Tibial nerve (tissue), 4 donors: ENCODE data around the gene CHRNA4. TPM values are rescaled to one million over a fixed set of nuclear protein-coding genes. Genes with fewer than 3 reads are reported as not detected.

Source experiments
- DNase-seq, 2 donors: peaks; one replicate each; pipeline ENCODE4 v3.0.0-alpha.2; 2019; ENCODE audit warnings: low spot score in 2 of 2
- H3K27ac ChIP-seq, 4 donors: fragments of 200-600 bp; sonication (generic) in 3 of 4; one replicate each; pipeline ENCODE4 v1.5.1; 2017 to 2019; ENCODE audit warnings: mild to moderate bottlenecking in 1 of 4
- H3K27me3 ChIP-seq, 2 donors: fragments of 200-600 bp; sonication (generic) in 1 of 2; one replicate each; pipeline versions ENCODE4 v1.5.1 to v1.6.0; 2017 to 2019
- H3K36me3 ChIP-seq, 3 donors: fragments of 200-600 bp; sonication (generic); one replicate each; pipeline ENCODE4 v1.5.1; 2018 to 2019
- H3K4me1 ChIP-seq, 4 donors: fragments of 200-600 bp; sonication (generic) in 3 of 4; one replicate each; pipeline ENCODE4 v1.5.1; 2017 to 2019
- H3K4me3 ChIP-seq, 4 donors: fragments of 200-600 bp; sonication (generic) in 3 of 4; one replicate each; pipeline ENCODE4 v1.5.1; 2017 to 2019; ENCODE audit warnings: mild to moderate bottlenecking in 1 of 4, moderate library complexity in 1 of 4
- H3K9me3 ChIP-seq, 4 donors: fragments of 200-600 bp; sonication (generic) in 3 of 4; one replicate each; pipeline ENCODE4 v1.5.1; 2017 to 2019
- EP300 ChIP-seq, 2 donors: sonication (generic); formaldehyde crosslinking; IDR thresholded peaks; one replicate each; pipeline ENCODE4 v1.6.1; 2017; ENCODE audit warnings: antibody characterized with exemption in 2 of 2, mild to moderate bottlenecking in 1 of 2
- POLR2A ChIP-seq, 2 donors: fragments of 450-650 bp; IDR thresholded peaks; one replicate each; pipeline ENCODE4 v1.6.1; 2017; ENCODE audit warnings: antibody characterized with exemption in 2 of 2, mild to moderate bottlenecking in 2 of 2, moderate library complexity in 2 of 2
- WGBS, 2 donors: methylation state at CpG; one replicate each; pipeline ENCODE4 v1.1.5; 2018; 5-methylcytosine and 5-hydroxymethylcytosine counted together
- total RNA-seq, 4 donors: library from RNA; depleted of rRNA; stranded (reverse); fragments of >200 nt; gene quantifications; one replicate each; pipeline ENCODE4 v1.1.0, GENCODE V29; 2016
- TF ChIP-seq, protein P1 (sequence below), 5 experiments: fragments of 200-600 bp in 3 of 5; fragments of 450-650 bp in 2 of 5; sonication (generic) in 3 of 5; IDR thresholded peaks; one replicate each; pipeline ENCODE4 v1.5.1; 2016 to 2019; ENCODE audit warnings: antibody characterized with exemption in 5 of 5, mild to moderate bottlenecking in 3 of 5, moderate library complexity in 2 of 5

Gene CHRNA4
- total RNA-seq, 4 donors from 2014 or later = 0.20 to 1.5 TPM; not detected in 2

DNA sequence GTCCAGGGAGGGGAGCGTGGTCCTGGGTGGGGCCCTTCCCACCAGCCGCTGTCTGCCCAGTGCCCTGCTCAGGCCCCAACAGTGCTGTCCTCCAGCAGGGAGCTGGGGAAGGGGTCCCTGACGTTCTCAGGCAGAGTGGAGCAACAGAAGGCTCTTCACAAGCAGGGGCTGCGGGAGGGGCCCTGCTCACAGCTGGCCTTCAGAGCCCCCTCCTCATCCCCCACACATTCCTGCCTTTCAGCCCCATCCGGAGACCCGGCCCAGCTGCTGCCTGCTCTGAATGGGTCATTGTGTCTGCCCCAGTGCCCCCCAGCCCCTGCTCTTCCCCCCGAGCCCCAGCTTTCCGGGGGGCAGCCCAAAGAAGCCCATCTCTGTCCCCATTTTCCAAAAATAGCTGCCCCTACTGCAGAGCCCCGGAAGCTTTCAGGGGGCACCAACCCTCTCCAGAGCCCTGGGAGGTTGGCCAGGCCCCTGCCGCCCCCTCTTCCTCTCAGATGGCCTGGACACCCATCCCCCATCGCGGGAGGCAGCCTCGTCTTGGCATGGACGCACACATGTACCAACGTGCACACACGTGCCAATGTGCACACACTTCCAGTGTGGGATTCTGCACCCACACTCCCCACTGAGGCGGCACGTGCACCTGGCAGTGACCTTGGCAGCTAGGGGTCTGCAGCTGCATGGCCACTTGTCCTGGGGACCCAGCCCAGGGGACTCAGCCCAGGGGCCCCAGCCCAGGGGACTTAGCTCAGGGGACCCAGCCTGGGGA, 64.4 kb downstream of the CHRNA4 start:
- Histone ChIP-seq H3K4me1 (peaks cover 0 to 17% (median 0%) of the 10 kb centered on the region in 4 donors), H3K9me3 (peaks cover 0 to 9% (median 3%) of the 10 kb centered on the region in 4 donors), H3K27me3 (peaks cover 0 to 74% of the 10 kb centered on the region in 2 donors), H3K4me3 (no peak overlapping the region), H3K36me3 (no peaks in the 10 kb centered on the region), H3K27ac (no peak overlapping the region)
- DNase-seq = no peak
- TF ChIP-seq POLR2A (IDR thresholded peaks at IDR 0.05) (no peak), EP300 (IDR thresholded peaks at IDR 0.05) (no peak)
- TF ChIP-seq, protein P1, sequence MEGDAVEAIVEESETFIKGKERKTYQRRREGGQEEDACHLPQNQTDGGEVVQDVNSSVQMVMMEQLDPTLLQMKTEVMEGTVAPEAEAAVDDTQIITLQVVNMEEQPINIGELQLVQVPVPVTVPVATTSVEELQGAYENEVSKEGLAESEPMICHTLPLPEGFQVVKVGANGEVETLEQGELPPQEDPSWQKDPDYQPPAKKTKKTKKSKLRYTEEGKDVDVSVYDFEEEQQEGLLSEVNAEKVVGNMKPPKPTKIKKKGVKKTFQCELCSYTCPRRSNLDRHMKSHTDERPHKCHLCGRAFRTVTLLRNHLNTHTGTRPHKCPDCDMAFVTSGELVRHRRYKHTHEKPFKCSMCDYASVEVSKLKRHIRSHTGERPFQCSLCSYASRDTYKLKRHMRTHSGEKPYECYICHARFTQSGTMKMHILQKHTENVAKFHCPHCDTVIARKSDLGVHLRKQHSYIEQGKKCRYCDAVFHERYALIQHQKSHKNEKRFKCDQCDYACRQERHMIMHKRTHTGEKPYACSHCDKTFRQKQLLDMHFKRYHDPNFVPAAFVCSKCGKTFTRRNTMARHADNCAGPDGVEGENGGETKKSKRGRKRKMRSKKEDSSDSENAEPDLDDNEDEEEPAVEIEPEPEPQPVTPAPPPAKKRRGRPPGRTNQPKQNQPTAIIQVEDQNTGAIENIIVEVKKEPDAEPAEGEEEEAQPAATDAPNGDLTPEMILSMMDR (IDR thresholded peaks at IDR 0.05) = no peak
- 26 to 30% methylated on average over 15 to 18 of the region's 18 CpGs for WGBS, 2 donors

DNA sequence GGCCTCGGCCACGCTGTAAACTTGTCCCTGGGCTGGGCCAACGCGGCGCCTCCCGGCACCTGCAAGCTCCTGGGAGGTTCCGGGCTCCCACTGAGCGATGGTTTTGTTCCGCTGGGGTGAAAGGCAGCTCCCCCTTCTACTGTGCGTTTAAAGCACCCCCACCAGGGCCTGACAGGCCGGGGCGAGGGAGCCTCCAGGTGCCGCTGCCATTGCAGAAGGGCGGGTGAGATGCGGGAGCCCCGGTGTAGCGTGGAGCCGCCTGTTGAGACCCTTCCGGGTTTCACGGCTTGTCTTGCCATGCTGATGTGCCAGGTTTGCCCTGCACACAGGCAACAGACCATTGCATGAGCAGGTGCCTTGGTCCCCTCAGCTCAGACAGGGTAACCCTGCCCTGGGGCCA, 65.3 kb downstream of the CHRNA4 start:
- Histone ChIP-seq H3K9me3 (peaks cover 0 to 2% (median under 1%) of the 10 kb centered on the region in 4 donors), H3K27me3 (peaks cover 0 to 74% of the 10 kb centered on the region in 2 donors), H3K27ac (no peak overlapping the region), H3K36me3 (no peaks in the 10 kb centered on the region), H3K4me3 (no peak overlapping the region), H3K4me1 (peaks cover 0 to 22% (median 0%) of the 10 kb centered on the region in 4 donors)
- DNase-seq = no peak
- no peak for TF ChIP-seq POLR2A (IDR thresholded peaks at IDR 0.05)
- no peak for TF ChIP-seq EP300 (IDR thresholded peaks at IDR 0.05)
- TF ChIP-seq, protein P1 (IDR thresholded peaks at IDR 0.05) = no peak
- 43 to 56% methylated on average over 7 to 15 of the region's 20 CpGs for WGBS, 2 donors

DNA sequence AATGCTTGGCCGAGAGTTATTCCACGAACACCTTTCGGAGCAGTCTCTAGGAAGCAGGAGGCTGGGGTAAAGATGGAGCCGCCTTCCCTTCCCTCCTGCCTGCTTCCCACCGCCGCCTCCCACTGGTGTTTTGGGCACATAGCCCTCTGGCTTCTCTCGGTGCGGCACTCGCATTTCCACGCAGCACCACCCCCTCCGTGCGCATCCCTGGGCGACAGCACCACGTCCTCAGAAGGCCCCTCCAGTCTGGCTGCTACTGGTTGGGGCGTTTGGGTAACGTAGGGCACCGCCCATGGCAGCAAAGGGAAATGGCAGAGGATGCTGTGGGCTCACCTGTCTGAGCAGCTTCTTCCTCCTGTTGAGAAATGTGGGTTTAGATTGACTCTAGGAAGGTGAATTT, 65.7 kb downstream of the CHRNA4 start:
- no peaks in the 10 kb centered on the region for H3K36me3 ChIP-seq
- no peak overlapping the region for H3K27ac ChIP-seq
- H3K4me1 ChIP-seq = peaks cover 0 to 26% (median 0%) of the 10 kb centered on the region in 4 donors
- peaks cover 0 to 72% of the 10 kb centered on the region in 2 donors for H3K27me3 ChIP-seq
- H3K9me3 ChIP-seq = peaks cover 0 to 2% (median 0%) of the 10 kb centered on the region in 4 donors
- TF ChIP-seq, protein P1 (IDR thresholded peaks at IDR 0.05) = no peak
- TF ChIP-seq POLR2A (IDR thresholded peaks at IDR 0.05) (no peak), EP300 (IDR thresholded peaks at IDR 0.05) (no peak)
- no peak overlapping the region for H3K4me3 ChIP-seq
- 32 to 41% methylated on average over 17 of the region's 17 CpGs for WGBS, 2 donors
- no peak for DNase-seq

DNA sequence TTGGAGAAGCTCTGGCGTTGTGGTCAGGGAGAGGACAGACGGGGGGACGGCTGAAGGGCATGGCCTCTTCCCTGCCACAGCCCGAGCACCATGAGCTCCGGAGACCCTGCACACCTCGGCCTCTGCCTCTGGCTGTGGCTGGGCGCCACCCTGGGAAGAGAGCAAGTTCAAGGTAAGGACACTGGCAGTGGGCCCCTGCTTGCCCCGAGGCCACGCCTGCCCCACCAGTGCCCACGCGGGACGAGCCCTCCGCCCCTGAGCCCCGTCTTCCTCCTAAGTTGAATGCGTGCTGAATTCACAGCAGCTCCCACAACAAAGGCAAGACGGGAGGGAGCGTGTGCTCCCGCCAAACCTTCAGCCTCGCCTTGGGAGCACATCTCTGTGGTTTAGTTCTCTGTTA, 66.1 kb downstream of the CHRNA4 start:
- TF ChIP-seq POLR2A (IDR thresholded peaks at IDR 0.05) (no peak), EP300 (IDR thresholded peaks at IDR 0.05) (no peak)
- TF ChIP-seq, protein P1 (IDR thresholded peaks at IDR 0.05) = no peak
- 23 to 32% methylated on average over 14 to 17 of the region's 19 CpGs for WGBS, 2 donors
- H3K4me1 ChIP-seq = peaks cover 0 to 29% (median 0%) of the 10 kb centered on the region in 4 donors
- no peak for DNase-seq
- peaks cover 0 to 70% of the 10 kb centered on the region in 2 donors for H3K27me3 ChIP-seq
- H3K9me3 ChIP-seq = no peaks in the 10 kb centered on the region
- H3K27ac ChIP-seq = no peak overlapping the region
- no peak overlapping the region for H3K4me3 ChIP-seq
- H3K36me3 ChIP-seq = peaks cover 0 to under 1% (median 0%) of the 10 kb centered on the region in 3 donors

DNA sequence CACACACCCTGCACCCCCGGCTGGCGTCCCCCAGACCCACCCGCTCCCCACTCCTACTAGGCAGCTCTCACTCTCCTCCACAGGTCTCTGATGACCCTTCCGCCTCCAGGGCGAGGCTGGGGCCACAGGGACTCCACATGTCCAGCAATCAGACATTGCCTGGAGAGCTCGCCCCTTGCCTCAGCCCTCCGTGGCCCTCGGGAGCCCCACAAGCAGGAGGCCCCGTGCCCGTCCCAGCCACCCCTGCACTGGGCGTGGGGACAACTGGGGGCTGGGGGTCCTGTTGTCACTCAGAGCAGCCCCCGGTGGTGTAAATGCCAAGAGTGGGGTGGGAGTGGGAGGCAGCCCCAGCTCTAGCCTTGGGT, 66.6 kb downstream of the CHRNA4 start:
- WGBS, 2 donors = 72% methylated on average over 8 to 12 of the region's 12 CpGs
- Histone ChIP-seq H3K4me3 (no peak overlapping the region), H3K9me3 (no peaks in the 10 kb centered on the region), H3K4me1 (peaks cover 0 to 29% (median 0%) of the 10 kb centered on the region in 4 donors), H3K27me3 (peaks cover 0 to 65% of the 10 kb centered on the region in 2 donors), H3K27ac (no peak overlapping the region), H3K36me3 (peaks cover 0 to 6% (median 0%) of the 10 kb centered on the region in 3 donors)
- TF ChIP-seq, protein P1 (IDR thresholded peaks at IDR 0.05) = no peak
- no peak for DNase-seq
